ENCODE results near the gene SLC9A8.

The SLC9A8 gene

DNA sequence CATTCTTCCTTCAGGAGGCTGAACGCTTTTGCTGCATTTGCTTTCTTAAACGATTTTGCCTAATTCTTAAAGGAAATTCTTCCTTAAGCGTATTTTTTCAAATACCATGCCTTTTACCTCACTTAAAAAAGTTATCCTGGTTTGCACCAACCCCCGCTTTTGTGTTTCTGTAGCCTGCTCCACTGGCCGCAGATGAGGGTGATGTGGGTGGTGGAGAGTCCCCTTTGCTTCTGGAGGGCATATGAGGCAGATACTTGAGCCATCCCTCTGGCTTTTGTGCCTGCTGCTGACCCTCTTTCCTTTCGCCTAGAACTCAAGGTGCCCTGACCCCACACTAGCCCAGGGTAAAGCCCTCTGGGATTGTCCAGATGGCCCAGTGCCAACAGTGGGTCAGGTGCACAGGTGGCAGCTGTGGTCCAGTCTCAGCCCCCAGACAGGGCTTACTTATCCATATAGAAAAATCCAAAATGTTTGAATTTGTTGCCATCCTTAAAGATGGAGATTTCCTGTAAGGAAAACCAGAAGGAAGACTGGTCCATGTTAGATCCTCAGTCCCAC lies 58.8 kb downstream of the SLC9A8 start:
- no peak for DNase-seq (ENCODE audit: low read depth in 1 of 2, low spot score in 1 of 2)

DNA sequence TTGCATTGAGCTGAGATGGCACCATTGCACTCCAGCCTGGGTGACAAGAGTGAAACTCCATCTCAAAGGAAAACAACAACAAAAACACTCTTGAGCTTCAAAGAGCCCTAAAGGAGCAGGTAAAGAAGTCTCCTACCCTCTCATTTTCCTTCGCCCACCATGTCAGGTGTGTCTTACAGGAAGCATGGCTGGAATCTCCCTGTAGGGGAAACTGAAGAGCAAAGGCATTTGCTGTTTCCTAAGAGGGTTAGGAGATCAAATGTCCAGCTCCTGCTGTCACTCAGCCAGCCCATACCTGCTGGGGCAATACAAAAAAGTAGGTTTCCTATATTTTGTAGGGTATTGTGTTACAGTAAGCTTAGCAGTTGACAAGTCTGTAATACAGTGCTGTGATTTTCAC lies 59.4 kb downstream of the SLC9A8 start:
- no peak for DNase-seq (ENCODE audit: low read depth in 1 of 2, low spot score in 1 of 2)

DNA sequence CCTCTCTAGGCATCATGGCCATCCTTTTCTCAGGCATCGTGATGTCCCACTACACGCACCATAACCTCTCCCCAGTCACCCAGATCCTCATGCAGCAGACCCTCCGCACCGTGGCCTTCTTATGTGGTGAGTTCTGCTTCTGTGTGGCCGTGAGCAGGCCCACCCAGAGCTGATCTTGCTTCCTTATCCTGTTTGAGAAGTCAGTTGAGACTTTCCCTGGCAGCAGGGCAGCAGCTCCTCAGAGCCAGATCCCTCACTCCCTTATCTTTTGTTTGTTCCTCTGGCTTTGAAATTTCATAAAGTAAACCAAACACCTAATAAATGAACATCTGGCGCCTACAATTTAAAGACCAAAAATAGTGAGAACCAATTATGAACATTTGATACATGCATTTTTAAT lies 62.1 kb downstream of the SLC9A8 start:
- no peak for DNase-seq (ENCODE audit: low read depth in 1 of 2, low spot score in 1 of 2)

DNA sequence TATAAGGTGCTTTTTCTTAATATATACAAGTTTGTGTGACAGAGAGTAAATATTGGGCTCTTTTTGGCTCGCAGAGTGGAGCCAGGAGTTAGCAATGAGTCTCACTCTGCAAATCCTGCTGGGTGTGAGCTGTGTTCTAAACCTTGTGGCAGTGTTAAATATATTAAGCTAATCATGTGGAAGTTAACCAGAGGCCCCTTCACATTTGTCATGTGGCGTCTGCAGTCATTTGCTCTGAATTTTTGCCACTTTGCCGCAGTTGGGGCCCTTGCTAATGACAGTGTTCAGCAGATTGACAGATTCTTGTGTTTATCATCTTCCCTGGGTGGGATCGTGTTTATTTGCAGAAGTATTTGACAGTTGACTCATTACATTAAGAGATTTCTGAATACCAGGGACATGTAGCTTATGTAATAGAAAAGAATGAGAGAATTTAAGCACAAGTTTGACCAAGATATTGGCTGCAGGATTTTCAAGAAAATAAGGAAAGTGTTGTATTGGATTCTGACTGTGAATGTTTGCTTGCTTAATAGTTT lies 64.8 kb downstream of the SLC9A8 start:
- DNase-seq (ENCODE audit: low read depth in 1 of 2, low spot score in 1 of 2) = no peak

DNA sequence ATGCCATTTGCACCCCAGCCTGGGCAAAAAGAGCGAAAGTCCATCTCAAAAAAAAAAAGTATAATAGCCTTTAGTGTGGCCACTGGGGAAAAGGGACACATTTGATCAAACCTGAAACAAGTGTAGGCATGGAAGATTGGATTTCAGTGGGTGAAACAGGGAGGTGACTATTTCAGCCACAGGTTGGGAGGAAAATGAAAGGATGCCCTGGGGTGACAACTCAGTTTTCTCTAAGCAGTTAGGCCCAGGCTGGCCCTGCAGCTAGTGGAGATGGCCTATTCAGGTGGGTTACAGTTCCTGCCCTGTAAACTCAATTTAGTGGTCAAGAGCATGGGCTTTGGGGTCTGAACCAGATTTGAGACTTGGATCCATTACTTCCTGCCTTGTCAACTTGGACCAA lies 66.3 kb downstream of the SLC9A8 start:
- no peak for DNase-seq (ENCODE audit: low read depth in 1 of 2, low spot score in 1 of 2)

DNA sequence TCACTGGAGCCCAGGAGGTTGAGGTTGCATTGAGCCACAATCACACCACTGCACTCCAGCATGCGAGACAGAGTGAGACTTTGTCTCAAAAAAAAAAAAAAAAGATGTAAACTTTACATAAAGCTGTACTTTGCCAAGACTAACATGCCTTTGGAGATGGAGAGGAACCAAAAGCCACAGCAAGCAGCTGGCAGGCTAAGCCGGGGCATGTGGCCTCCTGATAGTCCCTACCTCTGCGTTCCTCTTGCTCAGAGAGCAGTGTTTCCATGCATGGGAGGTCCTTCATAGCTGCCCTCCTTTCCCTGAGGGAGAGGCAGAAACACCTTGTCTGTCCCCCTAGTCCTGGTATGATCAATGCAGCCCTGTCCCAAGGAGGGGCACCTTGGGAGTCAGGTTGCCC lies 67.5 kb downstream of the SLC9A8 start:
- DNase-seq (ENCODE audit: low read depth in 1 of 2, low spot score in 1 of 2) = no peak

DNA sequence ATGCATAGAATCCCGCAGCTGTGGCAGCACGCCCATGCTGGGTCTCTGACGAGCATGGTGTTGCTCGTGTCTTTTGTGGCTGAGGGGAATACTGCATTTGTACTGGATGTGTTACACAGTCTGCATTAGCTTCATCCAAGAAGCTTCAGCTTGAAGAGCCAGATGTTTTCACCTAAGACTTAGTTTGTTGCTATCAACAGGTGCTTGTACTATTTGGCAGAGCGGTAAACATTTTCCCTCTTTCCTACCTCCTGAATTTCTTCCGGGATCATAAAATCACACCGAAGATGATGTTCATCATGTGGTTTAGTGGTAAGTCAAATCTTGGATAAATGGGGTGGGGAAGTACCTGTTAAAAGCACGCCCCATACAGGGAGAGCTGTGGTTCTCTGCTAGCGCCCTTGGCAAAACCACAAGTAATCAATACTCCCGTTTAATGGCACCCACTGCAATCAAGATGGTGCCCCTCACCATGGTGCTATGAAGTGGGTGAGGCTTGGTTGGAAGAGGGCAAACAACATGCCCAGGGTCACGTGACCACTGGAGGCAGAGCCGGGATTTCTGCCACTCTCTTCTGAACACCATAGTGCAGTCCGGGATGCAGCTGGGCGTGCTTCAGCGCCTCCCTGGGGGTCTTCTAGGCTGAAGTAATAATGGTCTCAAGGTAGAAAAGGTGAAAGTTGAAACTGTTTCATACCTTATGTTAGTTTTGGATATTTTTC lies 68.3 kb downstream of the SLC9A8 start:
- no peak for DNase-seq (ENCODE audit: low read depth in 1 of 2, low spot score in 1 of 2)

DNA sequence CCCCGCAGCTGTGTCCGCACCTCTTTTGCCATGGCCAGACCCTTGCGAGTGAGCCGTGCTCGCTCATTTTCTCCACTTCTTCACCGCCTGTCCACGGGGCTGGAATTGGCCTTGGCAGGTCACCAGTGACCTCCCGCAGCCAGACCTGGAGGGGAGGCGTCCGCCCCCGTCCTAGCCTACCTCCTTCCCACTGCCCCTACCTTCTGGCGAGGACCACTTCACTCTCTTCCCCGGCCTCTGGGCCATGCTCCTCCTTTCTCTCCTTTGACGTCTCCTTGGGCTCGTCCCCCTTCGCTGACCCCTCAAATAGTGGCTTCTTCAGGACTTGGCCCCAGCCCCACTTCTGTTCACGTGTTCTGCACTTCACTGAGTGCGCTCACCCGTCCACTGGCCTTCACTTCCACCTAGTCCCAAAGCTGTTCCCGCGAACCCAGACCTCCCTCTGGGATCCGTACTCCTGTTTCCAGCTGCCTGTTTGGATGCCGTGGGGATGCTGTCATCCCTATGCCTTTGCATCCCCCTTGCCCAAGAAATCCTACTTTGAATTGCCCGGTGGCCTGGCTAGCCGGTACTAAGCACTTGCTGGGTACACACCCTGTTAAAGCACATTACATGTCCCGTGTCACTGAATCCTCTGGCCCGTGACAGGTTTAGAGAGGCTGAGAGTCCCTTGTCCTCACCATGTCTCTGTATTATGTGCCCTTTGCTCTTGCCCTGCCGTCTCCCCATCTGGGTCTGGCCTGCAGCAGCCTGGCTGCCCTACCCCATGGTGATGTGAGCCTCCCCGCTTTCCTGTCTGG lies 69.7 kb downstream of the SLC9A8 start:
- no peak for DNase-seq (ENCODE audit: low read depth in 1 of 2, low spot score in 1 of 2)

DNA sequence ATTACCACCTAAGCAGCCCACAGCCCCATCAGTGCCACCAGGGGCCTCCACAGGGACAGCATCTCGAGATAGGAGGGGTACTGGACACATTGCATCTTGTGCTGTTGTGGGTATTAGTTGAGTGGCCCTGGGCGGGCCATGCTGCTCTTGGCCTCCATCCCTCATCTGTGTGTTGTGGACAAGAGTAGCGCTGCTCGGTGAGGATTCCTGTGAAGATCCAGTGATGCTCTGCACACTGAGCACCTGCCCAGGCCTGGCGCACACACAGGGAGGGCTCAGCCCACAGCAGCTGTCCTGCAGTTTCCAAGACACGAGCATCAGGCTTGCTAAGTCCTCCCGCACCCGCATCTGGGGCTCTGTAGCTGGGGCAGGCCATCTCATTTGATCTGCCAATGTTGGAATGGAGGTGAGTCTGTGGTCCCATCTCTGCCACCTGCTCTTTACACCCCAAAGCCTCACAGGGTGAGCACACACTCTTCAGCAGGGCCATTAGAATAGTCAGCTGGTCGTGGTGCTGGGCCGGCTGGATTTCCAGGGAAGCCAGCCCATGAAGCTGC lies 70.7 kb downstream of the SLC9A8 start:
- DNase-seq (ENCODE audit: low read depth in 1 of 2, low spot score in 1 of 2) = no peak

DNA sequence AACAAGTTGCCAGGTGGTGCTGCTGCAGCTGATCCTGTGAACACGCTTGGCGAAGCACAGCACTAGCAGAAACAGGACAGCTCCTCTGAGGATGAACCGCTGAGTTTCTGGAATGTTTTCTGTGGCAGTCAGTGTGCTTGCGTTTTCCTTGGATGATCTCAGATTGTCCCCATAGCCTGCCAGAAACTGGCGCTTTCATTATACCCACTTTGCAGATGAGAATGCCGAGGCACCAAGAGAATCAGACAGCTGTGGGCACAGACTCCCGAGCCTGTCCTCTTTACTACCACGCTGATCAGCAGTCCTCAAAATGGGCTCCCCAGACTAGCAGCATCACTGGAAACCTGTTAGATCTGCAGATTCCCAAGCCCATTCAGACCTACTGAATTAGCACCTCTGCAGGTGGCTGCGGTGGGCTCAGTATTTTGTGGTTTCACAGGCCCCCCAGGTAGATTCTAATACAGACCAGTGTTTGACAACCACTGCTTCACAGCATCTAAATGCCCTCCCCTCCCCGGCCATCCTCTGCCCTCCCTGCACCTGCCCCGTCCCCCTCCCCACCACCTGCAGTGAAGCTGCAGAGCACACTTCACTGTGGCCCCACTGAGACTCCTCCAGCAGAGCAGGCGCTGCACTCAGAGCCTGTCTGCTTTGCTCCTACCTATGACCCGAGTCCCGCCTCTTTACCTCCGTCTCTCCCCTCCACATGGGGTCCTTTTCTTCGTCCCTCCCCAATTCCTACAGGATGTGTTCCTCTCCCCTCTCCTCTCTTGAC lies 73.1 kb downstream of the SLC9A8 start:
- no peak for DNase-seq (ENCODE audit: low read depth in 1 of 2, low spot score in 1 of 2)

DNA sequence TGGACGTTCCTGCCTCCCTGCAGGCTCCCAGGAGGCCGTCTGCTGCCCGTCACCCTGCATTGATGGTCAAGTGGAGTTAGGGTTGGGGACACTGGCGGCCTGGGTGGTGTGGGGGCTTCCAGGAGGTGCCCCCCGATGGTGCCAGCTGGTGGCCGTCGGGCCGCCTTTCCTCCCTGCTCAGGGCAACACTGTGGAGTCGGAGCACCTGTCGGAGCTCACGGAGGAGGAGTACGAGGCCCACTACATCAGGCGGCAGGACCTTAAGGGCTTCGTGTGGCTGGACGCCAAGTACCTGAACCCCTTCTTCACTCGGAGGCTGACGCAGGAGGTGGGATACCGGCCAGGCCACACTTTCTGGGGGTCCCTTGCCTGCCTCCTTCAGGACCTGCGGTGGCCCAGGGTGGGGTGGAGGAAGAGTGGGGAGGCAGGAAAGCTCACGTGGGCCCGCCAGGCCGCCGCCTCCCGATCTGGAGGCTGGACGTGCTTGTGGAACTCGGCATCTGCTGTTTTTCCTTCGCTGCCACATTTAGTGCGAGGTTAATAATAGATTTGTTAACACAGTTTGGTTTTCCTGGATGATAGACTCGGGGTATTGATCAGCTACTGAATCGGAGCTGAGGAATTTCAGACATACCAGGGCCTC lies 74.1 kb downstream of the SLC9A8 start:
- DNase-seq (ENCODE audit: low read depth in 1 of 2, low spot score in 1 of 2) = no peak

DNA sequence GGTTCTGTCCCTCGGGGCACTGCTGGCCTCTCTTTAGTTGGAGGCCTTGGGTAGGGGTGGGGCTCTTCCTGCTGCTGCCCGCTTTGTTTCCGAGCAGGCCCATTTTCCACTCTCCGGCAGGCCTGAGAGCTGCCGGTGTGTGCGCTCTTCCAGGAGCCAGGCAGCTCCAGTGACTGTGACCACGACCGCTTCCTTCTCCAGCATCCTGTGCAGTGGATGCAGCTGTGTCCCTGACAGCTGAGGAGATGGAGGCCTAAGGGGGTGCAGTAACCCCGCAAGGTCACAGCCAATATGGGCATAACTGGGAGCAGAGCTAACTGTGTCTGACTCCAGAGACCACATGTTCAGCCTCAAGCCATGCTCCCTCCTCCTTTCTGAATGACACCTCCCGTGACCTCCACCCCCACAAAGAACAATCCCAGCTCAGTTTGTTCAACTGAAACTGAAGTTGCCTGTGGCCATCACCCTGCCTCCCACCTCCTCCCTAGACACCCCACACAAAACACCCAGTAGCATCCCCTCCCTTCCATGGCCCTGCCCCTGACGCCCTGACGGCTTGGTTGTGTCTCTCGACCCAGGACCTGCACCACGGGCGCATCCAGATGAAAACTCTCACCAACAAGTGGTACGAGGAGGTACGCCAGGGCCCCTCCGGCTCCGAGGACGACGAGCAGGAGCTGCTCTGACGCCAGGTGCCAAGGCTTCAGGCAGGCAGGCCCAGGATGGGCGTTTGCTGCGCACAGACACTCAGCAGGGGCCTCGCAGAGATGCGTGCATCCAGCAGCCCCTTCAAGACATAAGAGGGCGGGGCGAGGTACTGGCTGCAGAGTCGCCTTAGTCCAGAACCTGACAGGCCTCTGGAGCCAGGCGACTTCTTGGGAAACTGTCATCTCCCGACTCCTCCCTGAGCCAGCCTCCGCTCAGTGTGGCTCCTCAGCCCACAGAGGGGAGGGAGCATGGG lies 74.9 kb downstream of the SLC9A8 start:
- DNase-seq (ENCODE audit: low read depth in 1 of 2, low spot score in 1 of 2) = no peak

DNA sequence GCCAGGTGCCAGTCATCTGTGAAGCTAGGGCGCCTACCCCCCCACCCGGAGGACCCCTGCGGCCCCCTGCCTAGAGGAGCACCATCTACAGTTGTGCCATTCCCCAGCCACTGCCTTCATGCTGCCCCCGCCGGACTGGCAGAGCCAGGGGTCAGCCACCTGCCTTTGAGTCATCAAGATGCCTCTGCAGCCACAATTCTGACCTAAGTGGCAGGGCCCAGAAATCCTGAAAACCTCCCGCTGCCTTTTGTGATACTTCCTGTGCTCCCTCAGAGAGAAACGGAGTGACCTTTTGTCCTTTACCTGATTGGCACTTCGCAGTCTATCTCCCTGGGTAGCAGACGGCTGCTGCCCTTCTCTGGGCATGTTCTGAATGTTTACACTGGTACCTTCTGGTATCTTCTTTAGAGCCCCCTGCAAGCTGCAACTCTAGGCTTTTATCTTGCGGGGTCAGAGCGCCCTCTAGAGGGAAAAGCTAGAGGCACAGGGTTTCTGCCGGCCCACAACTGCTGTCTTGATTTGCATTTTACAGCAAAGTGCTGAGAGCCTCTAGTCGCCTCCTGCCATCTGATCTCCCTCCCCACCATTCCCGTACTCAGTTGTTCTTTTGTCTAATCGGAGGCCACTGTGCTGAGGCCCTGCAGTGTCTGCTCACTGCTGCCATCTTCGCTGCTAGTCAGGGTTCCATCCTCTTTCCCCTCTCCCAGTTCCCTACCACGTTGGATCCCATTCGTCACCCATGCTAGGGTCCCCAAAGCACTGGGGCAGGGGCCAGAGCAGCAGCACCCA lies 75.8 kb downstream of the SLC9A8 start:
- DNase-seq (ENCODE audit: low read depth in 1 of 2, low spot score in 1 of 2) = peak in 1 of 2 donors; percentile 30

DNA sequence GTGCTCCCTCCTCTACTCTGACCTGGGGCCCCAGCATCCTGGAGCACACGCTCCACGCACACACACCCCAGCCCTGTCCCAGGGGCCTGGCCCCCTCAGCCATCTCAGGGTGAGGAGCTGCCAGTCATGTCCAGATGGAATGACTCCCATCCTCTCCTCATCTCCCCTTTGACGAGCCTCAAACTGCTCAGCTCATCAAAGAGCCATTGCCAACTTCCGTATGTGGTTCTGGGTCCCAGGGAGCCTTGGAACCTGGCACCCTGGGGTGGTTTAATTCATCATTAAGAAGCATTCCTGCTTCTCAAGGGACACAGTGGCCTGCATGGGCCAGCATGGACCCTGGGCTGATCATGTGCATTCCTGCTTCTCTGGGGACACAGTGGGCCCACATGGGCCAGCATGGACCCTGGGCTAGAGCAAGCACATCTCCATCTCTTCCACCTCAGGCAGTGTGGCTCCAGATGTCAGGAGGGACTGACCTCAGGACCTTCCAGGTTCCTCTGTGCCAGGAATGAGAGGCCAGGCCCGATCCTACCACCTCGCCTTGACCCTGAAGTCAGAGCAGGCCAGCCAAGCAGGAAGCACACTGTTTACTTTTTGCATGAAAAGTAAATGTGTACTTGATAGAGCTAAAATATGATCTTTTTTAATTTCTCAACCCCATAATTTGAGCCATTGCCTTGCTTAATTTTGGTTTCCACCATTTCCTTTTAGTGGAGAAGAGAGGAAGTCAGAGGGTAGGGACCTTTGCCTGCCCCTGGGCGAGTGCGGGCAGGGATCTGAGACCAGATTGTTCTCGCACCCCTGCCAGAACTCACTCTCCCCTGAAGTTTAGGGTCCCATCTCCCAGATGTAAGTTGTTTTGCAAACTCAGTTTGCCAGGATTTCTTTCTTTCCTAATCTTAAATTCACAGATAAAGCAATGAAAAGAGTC lies 76.6 kb downstream of the SLC9A8 start:
- DNase-seq (ENCODE audit: low read depth in 1 of 2, low spot score in 1 of 2) = no peak

DNA sequence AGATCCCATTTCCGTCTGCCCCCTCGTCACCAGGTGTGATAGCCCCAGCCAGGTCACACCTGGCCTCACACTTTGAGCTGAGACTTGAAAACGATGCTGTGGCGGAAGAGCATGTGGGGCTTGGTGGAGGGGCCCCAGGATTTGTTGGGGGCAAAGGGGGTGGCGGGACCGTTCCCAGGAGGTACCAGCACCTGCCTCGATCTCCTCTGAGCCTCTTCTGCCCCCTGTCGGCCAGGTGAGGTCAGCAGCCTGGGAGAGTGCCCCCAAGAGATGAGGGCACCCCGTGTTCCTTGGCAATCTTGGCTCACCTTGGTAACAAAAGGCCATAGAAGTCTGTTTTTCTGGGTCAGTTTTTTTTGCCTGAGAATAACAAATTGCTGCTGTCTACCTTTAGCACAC lies 77.3 kb downstream of the SLC9A8 start:
- no peak for DNase-seq (ENCODE audit: low read depth in 1 of 2, low spot score in 1 of 2)

DNA sequence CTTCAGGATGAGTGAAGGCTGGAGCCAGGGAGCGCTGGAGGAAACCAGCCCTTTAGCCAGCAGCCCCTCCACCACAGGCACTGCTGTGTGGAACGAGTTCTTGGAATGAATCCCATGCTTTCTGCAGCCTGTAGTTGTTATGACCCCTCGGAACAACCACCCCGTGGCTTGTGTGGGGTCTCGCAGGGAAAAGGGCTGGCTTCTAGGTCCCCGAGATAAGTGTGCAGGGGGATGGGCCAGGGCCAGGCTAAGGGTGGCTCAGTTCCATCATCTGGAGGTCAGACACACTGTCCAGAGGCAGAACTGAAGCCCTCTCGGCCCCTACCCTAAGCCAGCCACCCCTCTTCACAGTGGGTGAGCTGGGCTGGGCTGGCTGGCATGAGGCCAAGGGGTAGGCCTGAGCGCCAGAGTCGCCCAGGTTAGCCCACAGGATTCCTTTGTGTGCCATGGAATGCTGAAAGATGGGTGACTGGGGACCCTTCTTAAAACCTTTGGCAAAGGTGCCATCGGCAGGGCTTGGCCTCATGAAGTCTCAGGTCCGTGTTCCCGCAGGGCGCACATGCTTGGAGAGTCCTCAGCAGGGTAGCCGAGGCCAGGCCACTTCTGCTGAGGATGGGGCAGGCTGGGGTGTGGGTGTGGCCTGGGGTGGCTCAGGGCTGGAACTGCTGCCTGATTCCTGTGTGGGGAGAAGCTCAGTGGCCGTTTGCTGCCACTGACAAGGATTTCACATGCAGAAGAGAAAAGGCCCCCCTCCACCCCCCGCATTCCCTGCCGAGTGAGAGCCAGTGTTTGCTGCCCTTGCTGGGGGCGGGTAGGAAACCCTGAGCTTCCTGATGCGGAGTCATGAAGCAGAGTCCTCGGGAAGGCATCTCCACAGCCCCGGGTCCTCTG lies 78.1 kb downstream of the SLC9A8 start:
- DNase-seq (ENCODE audit: low read depth in 1 of 2, low spot score in 1 of 2) = no peak

Measured in activated T-helper 1 cell treated with anti-CD3 and anti-CD28 coated beads, Interleukin-2, amount 50 U/mL, for 16 hours (primary cell).